Natural killer cell (primary cell): Measurements from ENCODE around the gene ADAMTS3. TPM values are rescaled to one million over a fixed set of nuclear protein-coding genes. Genes with fewer than 3 reads are reported as not detected.

Source experiments
- ATAC-seq, 3 donors: fragments of 150-1000 bp in 2 of 3; fragments of 200-7000 bp in 1 of 3; cut with Tn5 transposase; 1 replicate in 1 of 3; 2 replicates in 2 of 3; pipeline ENCODE4 v1.10.0; 2021; ENCODE audit warnings: mild to moderate bottlenecking in 2 of 3, moderate library complexity in 2 of 3
- DNase-seq, 2 donors: peaks; one replicate each; pipeline versions ENCODE4 v3.0.0 to v3.0.0-alpha.2; 2013 to 2021; ENCODE audit warnings: mixed read lengths in 1 of 2
- H3K27ac ChIP-seq: one replicate; pipeline ENCODE4 v1.5.1; 2013; ENCODE audit warnings: mild to moderate bottlenecking, low read length
- H3K27me3 ChIP-seq: one replicate; pipeline ENCODE4 v1.6.1; 2013; ENCODE audit warnings: low read length; ENCODE audit not compliant: control insufficient read depth, insufficient read depth
- H3K36me3 ChIP-seq: one replicate; pipeline ENCODE4 v1.6.1; 2013; ENCODE audit warnings: low read length; ENCODE audit not compliant: control insufficient read depth, insufficient read depth
- H3K4me1 ChIP-seq: one replicate; pipeline ENCODE4 v1.6.1; 2013; ENCODE audit warnings: low read length; ENCODE audit not compliant: control insufficient read depth, insufficient read depth
- H3K4me3 ChIP-seq: one replicate; pipeline ENCODE4 v1.5.1; 2013; ENCODE audit warnings: low read length
- H3K9me3 ChIP-seq: one replicate; pipeline ENCODE4 v1.6.1; 2013; ENCODE audit warnings: low read length; ENCODE audit not compliant: control insufficient read depth, insufficient read depth
- H3K27ac Mint-ChIP-seq, 2 donors: one replicate each; pipeline ENCODE4 v1.8.0; 2022; ENCODE audit warnings: mild to moderate bottlenecking in 2 of 2, mixed read lengths in 2 of 2, moderate library complexity in 1 of 2
- H3K27me3 Mint-ChIP-seq, 2 donors: one replicate each; pipeline ENCODE4 v1.8.0; 2022; ENCODE audit warnings: low read depth in 2 of 2, mixed read lengths in 2 of 2
- H3K36me3 Mint-ChIP-seq: one replicate; pipeline ENCODE4 v1.8.0; 2022; ENCODE audit warnings: mixed read lengths
- H3K4me1 Mint-ChIP-seq, 2 donors: one replicate each; pipeline ENCODE4 v1.8.0; 2022; ENCODE audit warnings: mixed read lengths in 2 of 2
- H3K4me3 Mint-ChIP-seq: one replicate; pipeline ENCODE4 v1.8.0; 2022; ENCODE audit warnings: mild to moderate bottlenecking, moderate library complexity, mixed read lengths
- H3K9me3 Mint-ChIP-seq, 2 donors: one replicate each; pipeline ENCODE4 v1.8.0; 2022; ENCODE audit warnings: mixed read lengths in 2 of 2
- WGBS: methylation state at CpG from one replicate; pipeline ENCODE4 v1.1.7; 2013; ENCODE audit warnings: missing lambda C conversion rate; ENCODE audit not compliant: insufficient coverage; 5-methylcytosine and 5-hydroxymethylcytosine counted together
- intact Hi-C: fragments of 100-400 bp; cut with micrococcal nuclease; formaldehyde crosslinking; loops from one replicate; pipeline ENCODE4 v1.14.2; 2022
- total RNA-seq, 4 donors: library from RNA; stranded (reverse); fragments of 120-200 nt in 1 of 4; gene quantifications; one replicate each; pipeline versions ENCODE4 v1.2.3 to v1.2.4, GENCODE V29; 2013 to 2022
- TF ChIP-seq, protein P1 (sequence below): fragments of 200-600 bp; IDR thresholded peaks from one replicate; pipeline ENCODE4 v1.8.0; 2022; ENCODE audit warnings: antibody characterized with exemption

ADAMTS3 gene
- total RNA-seq, 3 donors from 2014 or later (not counting 1 experiment from before 2014, with no cell fraction given) = 0.30 TPM; not detected in 2

- Mint-ChIP-seq H3K27ac (no peak overlapping the region), H3K4me1 (no peaks in the 10 kb centered on the region), H3K9me3 (peaks cover 0 to 3% of the 10 kb centered on the region in 2 donors), H3K4me3 (no peak overlapping the region), H3K27me3 (no peaks in the 10 kb centered on the region), H3K36me3 (no peaks in the 10 kb centered on the region)
- intact Hi-C loops = no loop called here
- no peak overlapping the region for H3K27ac ChIP-seq
- DNase-seq (no peak), ATAC-seq (no peak)
- H3K36me3 ChIP-seq = no peaks in the 10 kb centered on the region
- no peak overlapping the region for H3K4me3 ChIP-seq
- 100% methylated on average over 1 of the region's 1 CpG for WGBS
- TF ChIP-seq, protein P1, sequence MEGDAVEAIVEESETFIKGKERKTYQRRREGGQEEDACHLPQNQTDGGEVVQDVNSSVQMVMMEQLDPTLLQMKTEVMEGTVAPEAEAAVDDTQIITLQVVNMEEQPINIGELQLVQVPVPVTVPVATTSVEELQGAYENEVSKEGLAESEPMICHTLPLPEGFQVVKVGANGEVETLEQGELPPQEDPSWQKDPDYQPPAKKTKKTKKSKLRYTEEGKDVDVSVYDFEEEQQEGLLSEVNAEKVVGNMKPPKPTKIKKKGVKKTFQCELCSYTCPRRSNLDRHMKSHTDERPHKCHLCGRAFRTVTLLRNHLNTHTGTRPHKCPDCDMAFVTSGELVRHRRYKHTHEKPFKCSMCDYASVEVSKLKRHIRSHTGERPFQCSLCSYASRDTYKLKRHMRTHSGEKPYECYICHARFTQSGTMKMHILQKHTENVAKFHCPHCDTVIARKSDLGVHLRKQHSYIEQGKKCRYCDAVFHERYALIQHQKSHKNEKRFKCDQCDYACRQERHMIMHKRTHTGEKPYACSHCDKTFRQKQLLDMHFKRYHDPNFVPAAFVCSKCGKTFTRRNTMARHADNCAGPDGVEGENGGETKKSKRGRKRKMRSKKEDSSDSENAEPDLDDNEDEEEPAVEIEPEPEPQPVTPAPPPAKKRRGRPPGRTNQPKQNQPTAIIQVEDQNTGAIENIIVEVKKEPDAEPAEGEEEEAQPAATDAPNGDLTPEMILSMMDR = no peak
- H3K27me3 ChIP-seq = no peaks in the 10 kb centered on the region
- H3K9me3 ChIP-seq = peaks cover 2% of the 10 kb centered on the region
- no peaks in the 10 kb centered on the region for H3K4me1 ChIP-seq
Measured at GRCh38 chr4:72390409-72390808, 178.6 kb downstream of the ADAMTS3 start.

DNA sequence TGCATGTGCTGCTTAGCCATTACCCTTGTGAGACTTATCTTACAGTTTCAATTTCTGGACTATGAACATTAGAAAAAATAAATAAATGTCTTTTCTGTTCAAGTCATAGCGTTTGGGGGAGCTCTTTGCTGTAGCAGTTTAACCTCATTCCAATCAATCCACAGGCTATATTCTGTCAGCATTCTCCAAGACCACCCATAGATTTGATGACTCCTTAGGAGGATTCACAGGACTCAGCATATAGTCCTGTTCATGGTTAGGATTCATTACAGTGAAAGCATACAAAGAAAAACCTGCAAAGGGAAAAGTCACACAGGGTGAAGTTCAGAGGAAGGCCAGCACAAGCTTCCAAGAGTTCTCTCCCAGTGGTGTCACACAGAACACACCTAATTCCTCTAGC, 180.5 kb downstream of the ADAMTS3 start:
- DNase-seq = no peak
- H3K27ac ChIP-seq = no peak overlapping the region
- H3K4me3 ChIP-seq = no peak overlapping the region
- Mint-ChIP-seq H3K36me3 (no peaks in the 10 kb centered on the region), H3K9me3 (peaks cover 3% of the 10 kb centered on the region in 2 donors), H3K27me3 (no peaks in the 10 kb centered on the region), H3K27ac (no peak overlapping the region), H3K4me1 (no peaks in the 10 kb centered on the region), H3K4me3 (no peak overlapping the region)
- 78% methylated on average over 1 of the region's 1 CpG for WGBS
- no peaks in the 10 kb centered on the region for H3K27me3 ChIP-seq
- ATAC-seq = no peak
- no peaks in the 10 kb centered on the region for H3K36me3 ChIP-seq
- no peaks in the 10 kb centered on the region for H3K4me1 ChIP-seq
- TF ChIP-seq, protein P1 = no peak
- intact Hi-C loops = no loop called here
- peaks cover 2% of the 10 kb centered on the region for H3K9me3 ChIP-seq

DNA sequence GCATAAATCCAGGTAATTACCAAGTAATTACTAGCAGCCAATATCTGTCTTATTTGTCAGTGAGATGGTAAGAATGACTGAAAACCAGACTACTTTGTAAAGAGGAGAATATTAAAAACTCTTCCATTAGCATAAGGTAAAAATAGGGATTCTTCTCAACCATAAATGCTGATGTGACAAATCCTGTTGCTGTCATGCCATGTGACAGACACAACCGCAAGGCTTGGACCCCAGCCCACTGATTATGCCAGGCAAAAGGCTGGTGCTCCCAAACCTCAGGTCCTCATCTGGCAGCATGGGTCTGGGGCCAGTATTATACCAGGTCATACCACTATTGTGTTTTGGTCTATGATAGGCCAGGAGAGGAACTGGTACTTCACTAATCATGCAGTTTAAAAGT, 181.1 kb downstream of the ADAMTS3 start:
- WGBS = 93% methylated on average over 1 of the region's 1 CpG
- H3K36me3 Mint-ChIP-seq = no peaks in the 10 kb centered on the region
- Histone ChIP-seq H3K9me3 (peaks cover 2% of the 10 kb centered on the region), H3K36me3 (no peaks in the 10 kb centered on the region), H3K27me3 (no peaks in the 10 kb centered on the region), H3K27ac (no peak overlapping the region), H3K4me1 (no peaks in the 10 kb centered on the region), H3K4me3 (no peak overlapping the region)
- intact Hi-C loops = no loop called here
- H3K4me1 Mint-ChIP-seq = no peaks in the 10 kb centered on the region
- ATAC-seq (no peak), DNase-seq (no peak)
- no peaks in the 10 kb centered on the region for H3K27me3 Mint-ChIP-seq
- peaks cover 3% of the 10 kb centered on the region in 2 donors for H3K9me3 Mint-ChIP-seq
- TF ChIP-seq, protein P1 = no peak
- H3K27ac Mint-ChIP-seq = no peak overlapping the region
- no peak overlapping the region for H3K4me3 Mint-ChIP-seq

DNA sequence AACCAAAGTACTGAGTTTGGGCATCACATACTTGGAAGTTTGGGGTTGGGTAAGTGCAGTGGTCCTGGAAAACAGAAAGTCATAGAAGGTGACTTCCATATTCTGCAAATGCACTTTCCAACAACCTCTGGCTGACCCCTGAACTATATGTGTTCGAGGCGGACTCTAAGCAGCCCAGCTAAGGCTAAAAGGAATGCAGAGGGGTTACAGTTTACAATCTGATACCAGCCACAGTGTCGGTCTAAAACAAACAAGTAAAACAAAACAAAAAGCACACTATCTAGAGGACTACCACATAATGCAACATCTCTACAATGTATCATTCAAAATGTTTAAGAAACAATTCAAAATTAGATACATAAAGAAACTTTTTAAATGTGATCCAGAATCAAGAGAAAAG, 185.6 kb downstream of the ADAMTS3 start:
- Mint-ChIP-seq H3K4me3 (no peak overlapping the region), H3K9me3 (peaks cover 0 to 5% of the 10 kb centered on the region in 2 donors), H3K4me1 (no peaks in the 10 kb centered on the region), H3K36me3 (no peaks in the 10 kb centered on the region), H3K27me3 (no peaks in the 10 kb centered on the region), H3K27ac (no peak overlapping the region)
- H3K27ac ChIP-seq = no peak overlapping the region
- intact Hi-C loops = no loop called here
- DNase-seq = no peak
- H3K4me1 ChIP-seq = no peaks in the 10 kb centered on the region
- 91% methylated on average over 3 of the region's 3 CpGs for WGBS
- no peak overlapping the region for H3K4me3 ChIP-seq
- ATAC-seq = no peak
- H3K27me3 ChIP-seq = no peaks in the 10 kb centered on the region
- TF ChIP-seq, protein P1 = no peak
- no peaks in the 10 kb centered on the region for H3K9me3 ChIP-seq
- H3K36me3 ChIP-seq = no peaks in the 10 kb centered on the region
